GM18508 (cell line): ENCODE data around the gene TEX47.

ENCODE experiments used
- ATAC-seq: cut with Tn5 transposase; IDR thresholded peaks from one replicate; pipeline ENCODE4 v1.9.1; 2021; ENCODE audit warnings: moderate number of reproducible peaks; ENCODE audit not compliant: insufficient read depth, unreplicated experiment

The TEX47 gene

GRCh38 chr7:88795553-88795952, at the start of gene TEX47:
TSS of gene TEX47 (minus strand) at chr7:88795737. CDS start at chr7:88794942, 795 bp downstream.
- no peak for ATAC-seq

GRCh38 chr7:88845091-88845490, 49.6 kb upstream of the TEX47 start:
- no peak for ATAC-seq

- ATAC-seq: no peak
These were observed 46.7 kb upstream of the TEX47 start for GRCh38 chr7:88842201-88842600.

GRCh38 chr7:88835147-88835728, 39.7 kb upstream of the TEX47 start:
- peak; percentile 84 for ATAC-seq

GRCh38 chr7:88826222-88826621, 30.7 kb upstream of the TEX47 start:
- no peak for ATAC-seq

GRCh38 chr7:88818552-88818951, 23.0 kb upstream of the TEX47 start:
- no peak for ATAC-seq

GRCh38 chr7:88806280-88807037, 10.9 kb upstream of the TEX47 start:
- ATAC-seq: no peak

GRCh38 chr7:88801046-88801445, 5.5 kb upstream of the TEX47 start:
- ATAC-seq: no peak

GRCh38 chr7:88792361-88792760, 3.2 kb downstream of the TEX47 start:
- ATAC-seq: no peak

- no peak for ATAC-seq
These were observed 3.6 kb downstream of the TEX47 start for GRCh38 chr7:88791891-88792290.

GRCh38 chr7:88789480-88790064, 6.0 kb downstream of the TEX47 start:
- no peak for ATAC-seq

- no peak for ATAC-seq
These were observed 7.8 kb downstream of the TEX47 start for GRCh38 chr7:88787777-88788176.

GRCh38 chr7:88775838-88776237, 19.7 kb downstream of the TEX47 start:
- ATAC-seq: no peak

- ATAC-seq: no peak
These were observed 22.8 kb downstream of the TEX47 start for GRCh38 chr7:88772776-88773175.

- peak; percentile 61 for ATAC-seq
These were observed 24.1 kb downstream of the TEX47 start for GRCh38 chr7:88771417-88771816.

GRCh38 chr7:88761779-88762178, 33.8 kb downstream of the TEX47 start:
- ATAC-seq: no peak

GRCh38 chr7:88760136-88760515, 35.4 kb downstream of the TEX47 start:
- no peak for ATAC-seq

GRCh38 chr7:88759230-88760135, 36.1 kb downstream of the TEX47 start, which contains the start of gene ZNF804B:
TSS of gene ZNF804B (plus strand) at chr7:88759700. CDS start at chr7:88759977, 277 bp downstream.
- no peak for ATAC-seq

GRCh38 chr7:88758381-88759229, 36.9 kb downstream of the TEX47 start:
- no peak for ATAC-seq

- ATAC-seq: no peak
These were observed 38.2 kb downstream of the TEX47 start for GRCh38 chr7:88757371-88757770.
